Thyroid gland (tissue), 4 donors: ENCODE measurements around the gene KCNQ1OT1.

Source experiments
- POLR2A ChIP-seq, 2 donors: fragments of 450-650 bp; IDR thresholded peaks; one replicate each; pipeline ENCODE4 v1.6.1; 2017; ENCODE audit warnings: antibody characterized with exemption in 2 of 2, mild to moderate bottlenecking in 2 of 2, moderate library complexity in 1 of 2
- TF ChIP-seq, protein P1 (sequence below), 6 experiments: fragments of 200-600 bp in 3 of 6; fragments of 450-650 bp in 3 of 6; sonication (generic) in 3 of 6; IDR thresholded peaks; one replicate each; pipeline ENCODE4 v1.5.1; 2016 to 2019; ENCODE audit warnings: antibody characterized with exemption in 6 of 6, mild to moderate bottlenecking in 2 of 6, inconsistent platforms in 1 of 6, moderate library complexity in 1 of 6

DNA sequence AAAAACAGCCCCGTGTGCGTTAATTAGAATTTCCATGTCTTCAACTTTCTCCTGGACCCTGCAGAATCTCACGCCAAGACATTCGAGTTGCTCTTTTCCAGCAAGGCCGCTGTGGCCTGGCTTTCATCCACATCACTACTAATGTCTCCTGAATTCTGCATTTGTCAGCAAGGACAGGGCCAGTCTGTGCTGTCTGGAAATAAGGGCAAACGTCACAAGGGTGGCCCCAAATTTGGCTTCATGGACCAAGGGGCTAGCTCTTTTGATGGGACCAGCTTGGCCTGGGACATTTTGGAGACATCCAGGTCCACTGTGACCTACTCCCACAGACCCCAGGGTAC, 33.4 kb downstream of the KCNQ1OT1 start:
- TF ChIP-seq, protein P1, sequence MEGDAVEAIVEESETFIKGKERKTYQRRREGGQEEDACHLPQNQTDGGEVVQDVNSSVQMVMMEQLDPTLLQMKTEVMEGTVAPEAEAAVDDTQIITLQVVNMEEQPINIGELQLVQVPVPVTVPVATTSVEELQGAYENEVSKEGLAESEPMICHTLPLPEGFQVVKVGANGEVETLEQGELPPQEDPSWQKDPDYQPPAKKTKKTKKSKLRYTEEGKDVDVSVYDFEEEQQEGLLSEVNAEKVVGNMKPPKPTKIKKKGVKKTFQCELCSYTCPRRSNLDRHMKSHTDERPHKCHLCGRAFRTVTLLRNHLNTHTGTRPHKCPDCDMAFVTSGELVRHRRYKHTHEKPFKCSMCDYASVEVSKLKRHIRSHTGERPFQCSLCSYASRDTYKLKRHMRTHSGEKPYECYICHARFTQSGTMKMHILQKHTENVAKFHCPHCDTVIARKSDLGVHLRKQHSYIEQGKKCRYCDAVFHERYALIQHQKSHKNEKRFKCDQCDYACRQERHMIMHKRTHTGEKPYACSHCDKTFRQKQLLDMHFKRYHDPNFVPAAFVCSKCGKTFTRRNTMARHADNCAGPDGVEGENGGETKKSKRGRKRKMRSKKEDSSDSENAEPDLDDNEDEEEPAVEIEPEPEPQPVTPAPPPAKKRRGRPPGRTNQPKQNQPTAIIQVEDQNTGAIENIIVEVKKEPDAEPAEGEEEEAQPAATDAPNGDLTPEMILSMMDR (IDR thresholded peaks at IDR 0.05): no peak
- TF ChIP-seq POLR2A (IDR thresholded peaks at IDR 0.05): no peak
